GM06990 (cell line): Measurements from ENCODE around the gene UGT1A5.

Experiments
- DNase-seq: peaks from one replicate; pipeline ENCODE4 v3.0.0-alpha.2; 2011; ENCODE audit not compliant: insufficient read length; ENCODE audit errors: extremely low read depth
- H3K27me3 ChIP-seq: replicated peaks from 2 replicates; pipeline ENCODE4 v1.6.0; 2011; ENCODE audit warnings: low read length; ENCODE audit not compliant: control insufficient read depth, insufficient read depth
- H3K36me3 ChIP-seq: 2 replicates; pipeline ENCODE4 v1.5.1; 2011; ENCODE audit warnings: low read length; ENCODE audit not compliant: control insufficient read depth, insufficient read depth
- H3K4me3 ChIP-seq: replicated peaks from 2 replicates; pipeline ENCODE4 v1.5.1; 2011; ENCODE audit warnings: low read depth, mild to moderate bottlenecking, control low read depth, low read length
- TF ChIP-seq, protein P1 (sequence below): IDR thresholded peaks from 2 replicates; pipeline ENCODE4 v1.5.1; 2011; ENCODE audit warnings: low read length, control low read depth, mild to moderate bottlenecking, inconsistent platforms; ENCODE audit not compliant: insufficient read depth, poor library complexity, severe bottlenecking

UGT1A5 gene

DNA sequence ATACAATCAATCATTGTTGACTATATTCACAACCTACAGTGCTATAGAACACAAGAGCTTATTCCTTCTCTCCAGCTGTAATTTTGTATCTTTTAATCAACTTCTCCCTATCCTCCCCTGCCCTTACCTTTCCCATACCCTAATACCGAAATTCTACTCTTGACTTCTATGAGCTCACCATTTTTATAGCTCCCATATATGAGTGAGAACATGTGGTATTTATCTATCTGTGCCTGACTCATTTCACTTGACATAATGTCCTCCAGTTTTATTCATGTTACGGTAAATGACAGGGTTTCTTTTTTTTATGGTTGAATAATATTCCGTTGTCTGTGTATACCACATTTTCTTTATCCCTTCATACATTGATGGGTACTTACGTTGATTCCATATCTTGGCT, 68.1 kb downstream of the UGT1A5 start:
- no peaks in the 10 kb centered on the region for H3K27me3 ChIP-seq
- no peak for DNase-seq
- H3K4me3 ChIP-seq: no peak overlapping the region
- TF ChIP-seq, protein P1, sequence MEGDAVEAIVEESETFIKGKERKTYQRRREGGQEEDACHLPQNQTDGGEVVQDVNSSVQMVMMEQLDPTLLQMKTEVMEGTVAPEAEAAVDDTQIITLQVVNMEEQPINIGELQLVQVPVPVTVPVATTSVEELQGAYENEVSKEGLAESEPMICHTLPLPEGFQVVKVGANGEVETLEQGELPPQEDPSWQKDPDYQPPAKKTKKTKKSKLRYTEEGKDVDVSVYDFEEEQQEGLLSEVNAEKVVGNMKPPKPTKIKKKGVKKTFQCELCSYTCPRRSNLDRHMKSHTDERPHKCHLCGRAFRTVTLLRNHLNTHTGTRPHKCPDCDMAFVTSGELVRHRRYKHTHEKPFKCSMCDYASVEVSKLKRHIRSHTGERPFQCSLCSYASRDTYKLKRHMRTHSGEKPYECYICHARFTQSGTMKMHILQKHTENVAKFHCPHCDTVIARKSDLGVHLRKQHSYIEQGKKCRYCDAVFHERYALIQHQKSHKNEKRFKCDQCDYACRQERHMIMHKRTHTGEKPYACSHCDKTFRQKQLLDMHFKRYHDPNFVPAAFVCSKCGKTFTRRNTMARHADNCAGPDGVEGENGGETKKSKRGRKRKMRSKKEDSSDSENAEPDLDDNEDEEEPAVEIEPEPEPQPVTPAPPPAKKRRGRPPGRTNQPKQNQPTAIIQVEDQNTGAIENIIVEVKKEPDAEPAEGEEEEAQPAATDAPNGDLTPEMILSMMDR: no peak
- no peaks in the 10 kb centered on the region for H3K36me3 ChIP-seq

DNA sequence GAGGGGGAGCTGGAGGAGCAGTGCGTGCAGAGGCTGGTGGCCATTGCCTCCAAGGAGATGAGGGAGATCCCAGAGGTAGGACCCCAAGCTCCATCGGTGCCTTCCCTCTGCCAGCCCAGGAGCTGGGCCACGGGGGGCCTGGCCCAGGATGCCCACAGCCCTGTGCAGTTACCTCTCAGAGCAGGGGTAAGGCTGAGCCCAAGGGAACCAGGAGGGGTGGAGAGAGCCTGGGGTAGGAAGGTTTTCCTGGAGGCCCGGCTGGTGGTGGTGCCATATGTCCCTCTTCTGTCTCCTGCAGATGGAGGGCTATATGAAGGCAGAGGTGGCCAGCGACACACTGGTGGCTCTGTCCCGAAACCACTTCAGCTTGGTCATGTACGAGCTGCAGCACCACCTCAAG, 76.8 kb downstream of the UGT1A5 start:
- TF ChIP-seq, protein P1: no peak
- DNase-seq: no peak
- H3K4me3 ChIP-seq: no peak overlapping the region

DNA sequence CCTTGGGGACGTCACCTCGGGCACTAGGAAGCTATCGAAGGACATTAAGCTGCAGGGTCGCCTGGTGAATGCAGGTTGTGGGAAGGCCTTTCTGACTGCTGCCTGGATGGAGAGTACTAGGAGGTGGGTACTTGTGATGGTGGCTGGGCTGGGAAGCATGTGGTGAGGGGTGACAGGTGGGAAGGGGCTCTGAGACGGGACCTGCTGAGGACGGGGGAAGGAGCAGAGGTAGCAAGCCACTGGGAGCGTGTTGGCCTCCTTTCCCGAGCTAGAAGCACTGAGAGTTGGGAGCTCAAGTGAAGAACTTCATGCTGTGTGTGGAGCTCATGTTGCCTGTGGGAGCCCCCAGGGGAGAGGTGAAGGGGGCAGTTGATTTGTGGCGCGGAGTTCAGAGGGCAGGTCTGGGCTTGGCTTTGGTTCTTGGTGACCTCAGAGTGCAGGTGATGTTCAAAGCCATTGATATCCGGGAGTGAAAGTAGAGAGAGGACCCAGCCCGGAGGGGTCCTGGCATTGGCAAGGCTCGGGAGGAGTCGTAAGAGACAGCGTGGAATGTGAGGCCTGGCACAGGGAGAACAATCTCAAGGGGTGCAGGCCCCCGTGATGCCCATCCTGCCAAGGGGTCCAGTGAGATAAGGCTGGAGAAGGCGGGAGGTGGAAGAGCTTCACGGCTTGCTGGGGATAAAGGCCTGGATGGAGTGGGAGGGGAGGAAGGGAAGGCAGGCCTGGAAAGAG, 78.6 kb downstream of the UGT1A5 start:
- TF ChIP-seq, protein P1: no peak
- DNase-seq: no peak
- H3K4me3 ChIP-seq: no peak overlapping the region
- H3K27me3 ChIP-seq: no peaks in the 10 kb centered on the region
- no peaks in the 10 kb centered on the region for H3K36me3 ChIP-seq

More for the DNA sequence above, 76.8 kb downstream of the UGT1A5 start:
- no peaks in the 10 kb centered on the region for H3K36me3 ChIP-seq
- H3K27me3 ChIP-seq: no peaks in the 10 kb centered on the region

DNA sequence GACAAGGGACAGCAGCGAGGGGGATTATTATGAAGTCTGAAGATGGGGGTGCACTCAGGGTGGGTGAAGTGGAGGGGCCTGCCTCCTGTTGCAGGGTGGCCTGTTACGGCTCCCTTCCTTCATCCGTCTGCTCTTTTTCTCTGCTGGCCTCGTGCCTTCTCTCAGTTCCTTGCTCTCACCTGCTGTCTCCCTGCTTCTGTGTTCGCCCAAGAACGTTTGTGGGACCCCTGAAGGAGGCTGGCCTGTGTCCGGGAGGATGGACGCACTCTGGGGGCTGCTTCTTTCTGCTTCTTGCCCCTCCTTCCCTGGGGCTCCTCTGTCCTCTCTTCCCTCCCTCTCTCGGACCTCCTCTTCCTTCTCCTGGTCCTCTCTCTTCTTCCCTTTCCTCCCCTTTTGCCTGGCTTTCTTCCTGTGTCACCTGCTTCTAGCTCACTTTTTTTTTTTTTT, 79.2 kb downstream of the UGT1A5 start:
- Histone ChIP-seq H3K4me3 (no peak overlapping the region), H3K36me3 (no peaks in the 10 kb centered on the region), H3K27me3 (no peaks in the 10 kb centered on the region; the same call in 1 of the 2 replicates)
- DNase-seq: no peak
- TF ChIP-seq, protein P1: no peak

DNA sequence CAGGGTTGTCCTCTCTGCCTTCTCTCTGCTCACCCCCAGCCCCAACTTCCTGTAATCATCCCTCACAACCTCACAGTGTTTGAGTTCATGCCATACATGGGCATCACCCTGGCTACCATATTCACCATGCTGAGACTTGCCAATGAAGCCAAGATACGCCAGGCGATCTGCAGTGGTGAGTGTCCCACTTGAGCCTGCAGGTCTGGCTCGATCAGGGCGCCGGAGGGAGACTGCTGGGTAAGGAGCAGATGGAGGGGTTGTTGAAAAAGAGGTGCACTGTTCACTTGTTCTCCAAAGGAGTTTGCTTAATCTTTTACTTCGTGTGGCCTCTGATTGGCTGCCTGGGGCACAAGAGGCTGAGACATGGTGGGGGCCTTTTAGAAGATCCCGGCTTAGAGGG, 80.0 kb downstream of the UGT1A5 start:
- Histone ChIP-seq H3K27me3 (no peaks in the 10 kb centered on the region; the same call in 1 of the 2 replicates), H3K4me3 (no peak overlapping the region), H3K36me3 (no peaks in the 10 kb centered on the region)
- TF ChIP-seq, protein P1: no peak
- DNase-seq: no peak
